OCI-LY3 (cell line): Measurements from ENCODE around the gene GTF2H3.

Source experiments
- EZH2phosphoT487 ChIP-seq: fragments of 200-600 bp; shearing (Covaris generic); IDR thresholded peaks from 2 replicates; pipeline ENCODE4 v1.6.1; 2018; ENCODE audit warnings: antibody characterized with exemption, mixed run types, low read depth
- TF ChIP-seq, protein P1 (sequence below): fragments of 200-600, 300-600 bp; sonication (generic); IDR thresholded peaks from 2 replicates; pipeline ENCODE4 v1.5.1; 2014; ENCODE audit warnings: antibody characterized with exemption, low read length, low read depth

DNA sequence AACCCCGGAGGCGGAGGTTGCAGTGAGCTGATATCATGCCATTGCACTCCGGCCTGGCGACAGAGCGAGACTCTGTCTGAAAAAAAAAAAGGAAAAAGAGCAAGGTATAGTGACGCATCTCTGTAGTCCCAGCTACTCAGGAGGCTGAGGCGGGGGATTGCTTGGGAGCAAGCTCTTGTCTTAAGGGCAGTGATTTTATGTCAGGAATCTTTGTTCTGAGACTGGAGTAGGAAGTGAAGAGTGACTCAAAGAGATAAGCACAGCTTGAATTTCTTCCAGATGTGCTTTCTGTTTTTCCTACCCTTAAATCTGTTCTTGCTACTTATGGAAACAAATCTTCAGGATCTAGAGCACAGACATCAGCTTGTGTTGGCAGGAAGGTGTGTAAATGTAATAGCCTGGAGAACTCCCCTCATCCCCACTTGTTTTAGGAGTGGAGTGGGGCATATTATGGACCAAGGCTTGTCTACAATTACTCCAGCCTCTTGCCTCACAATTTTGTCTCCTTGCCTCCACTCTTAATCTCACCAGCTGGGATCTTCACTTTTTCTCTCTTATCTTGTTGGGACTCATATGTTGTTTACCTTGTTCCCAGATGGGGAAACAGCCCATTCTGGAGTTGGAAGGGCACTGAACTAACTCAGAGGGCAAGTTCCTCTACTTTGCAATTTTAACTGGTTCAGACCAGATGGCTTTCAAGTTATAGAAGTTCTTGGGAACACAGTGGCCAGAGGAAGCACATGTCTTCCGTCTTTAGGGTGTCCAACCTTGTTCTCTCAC lies 41.7 kb upstream of the GTF2H3 start:
- TF ChIP-seq, protein P1, sequence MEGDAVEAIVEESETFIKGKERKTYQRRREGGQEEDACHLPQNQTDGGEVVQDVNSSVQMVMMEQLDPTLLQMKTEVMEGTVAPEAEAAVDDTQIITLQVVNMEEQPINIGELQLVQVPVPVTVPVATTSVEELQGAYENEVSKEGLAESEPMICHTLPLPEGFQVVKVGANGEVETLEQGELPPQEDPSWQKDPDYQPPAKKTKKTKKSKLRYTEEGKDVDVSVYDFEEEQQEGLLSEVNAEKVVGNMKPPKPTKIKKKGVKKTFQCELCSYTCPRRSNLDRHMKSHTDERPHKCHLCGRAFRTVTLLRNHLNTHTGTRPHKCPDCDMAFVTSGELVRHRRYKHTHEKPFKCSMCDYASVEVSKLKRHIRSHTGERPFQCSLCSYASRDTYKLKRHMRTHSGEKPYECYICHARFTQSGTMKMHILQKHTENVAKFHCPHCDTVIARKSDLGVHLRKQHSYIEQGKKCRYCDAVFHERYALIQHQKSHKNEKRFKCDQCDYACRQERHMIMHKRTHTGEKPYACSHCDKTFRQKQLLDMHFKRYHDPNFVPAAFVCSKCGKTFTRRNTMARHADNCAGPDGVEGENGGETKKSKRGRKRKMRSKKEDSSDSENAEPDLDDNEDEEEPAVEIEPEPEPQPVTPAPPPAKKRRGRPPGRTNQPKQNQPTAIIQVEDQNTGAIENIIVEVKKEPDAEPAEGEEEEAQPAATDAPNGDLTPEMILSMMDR: no peak
- no peak for TF ChIP-seq EZH2phosphoT487
